Thymus (tissue), 11 donors: ENCODE data around the gene APBB1IP. TPM values are rescaled to one million over a fixed set of nuclear protein-coding genes. Genes with fewer than 3 reads are reported as not detected.

Source experiments
- DNase-seq, 9 donors: peaks; one replicate each; pipeline ENCODE4 v3.0.0-alpha.2; 2013; ENCODE audit warnings: low spot score in 9 of 9, low read depth in 6 of 9, missing footprints in 1 of 9
- H3K27ac ChIP-seq, 2 donors: one replicate each; pipeline ENCODE4 v1.5.1; 2013; ENCODE audit warnings: control low read depth in 1 of 2, low read depth in 1 of 2, low read length in 1 of 2, mild to moderate bottlenecking in 1 of 2, moderate library complexity in 1 of 2
- H3K27me3 ChIP-seq, 2 donors: one replicate each; pipeline ENCODE4 v1.5.1; 2013; ENCODE audit warnings: low read length in 1 of 2; ENCODE audit not compliant: control insufficient read depth in 2 of 2, insufficient read depth in 1 of 2
- H3K36me3 ChIP-seq, 2 donors: one replicate each; pipeline ENCODE4 v1.5.1; 2013; ENCODE audit warnings: low read length in 1 of 2, mild to moderate bottlenecking in 1 of 2, moderate library complexity in 1 of 2; ENCODE audit not compliant: control insufficient read depth in 2 of 2, insufficient read depth in 2 of 2
- H3K4me1 ChIP-seq, 2 donors: one replicate each; pipeline ENCODE4 v1.5.1; 2013; ENCODE audit warnings: low read length in 2 of 2; ENCODE audit not compliant: control insufficient read depth in 2 of 2, insufficient read depth in 2 of 2
- H3K4me3 ChIP-seq, 2 donors: one replicate each; pipeline ENCODE4 v1.5.1; 2013; ENCODE audit warnings: low read length in 2 of 2, control low read depth in 1 of 2, mild to moderate bottlenecking in 1 of 2
- H3K9me3 ChIP-seq, 2 donors: one replicate each; pipeline ENCODE4 v1.5.1; 2013; ENCODE audit warnings: low read length in 1 of 2, mild to moderate bottlenecking in 1 of 2; ENCODE audit not compliant: control insufficient read depth in 2 of 2, insufficient read depth in 1 of 2
- whole genome bisulfite sequencing: extraction: QIAGEN DNeasy Blood & Tissue Kit; methylation state at CpG from one replicate; pipeline ENCODE4 v1.1.7; 2013; 5-methylcytosine and 5-hydroxymethylcytosine counted together
- polyA plus RNA-seq: library from polyadenylated mRNA; stranded (reverse); fragments of 200-250 nt; gene quantifications from one replicate; pipeline ENCODE4 v1.2.3, GENCODE V29; 2013
- total RNA-seq: library from RNA; stranded (reverse); fragments of 120-200 nt; gene quantifications from one replicate; pipeline ENCODE4 v1.2.4, GENCODE V29; 2013
- donor health status: healthy.

APBB1IP gene
- total and polyA plus RNA-seq, 2 donors: 40.0 to 46.2 TPM

- H3K27ac ChIP-seq: peak overlapping the region; percentile 96 to 99
- H3K4me3 ChIP-seq: peak overlapping the region in 1 of 2 donors; percentile 35
- no peaks in the 10 kb centered on the region for H3K9me3 ChIP-seq
- no peaks in the 10 kb centered on the region for H3K27me3 ChIP-seq
- peak in 4 of 9 donors; percentile 64 to 86 (median 67) for DNase-seq
- H3K4me1 ChIP-seq: peaks cover 53 to 86% of the 10 kb centered on the region in 2 donors
- H3K36me3 ChIP-seq: peaks cover 2 to 35% of the 10 kb centered on the region in 2 donors
- 25% methylated on average over 4 of the region's 4 CpGs for WGBS
These were observed 39.4 kb downstream of the APBB1IP start for GRCh38 chr10:26477501-26477900.

DNA sequence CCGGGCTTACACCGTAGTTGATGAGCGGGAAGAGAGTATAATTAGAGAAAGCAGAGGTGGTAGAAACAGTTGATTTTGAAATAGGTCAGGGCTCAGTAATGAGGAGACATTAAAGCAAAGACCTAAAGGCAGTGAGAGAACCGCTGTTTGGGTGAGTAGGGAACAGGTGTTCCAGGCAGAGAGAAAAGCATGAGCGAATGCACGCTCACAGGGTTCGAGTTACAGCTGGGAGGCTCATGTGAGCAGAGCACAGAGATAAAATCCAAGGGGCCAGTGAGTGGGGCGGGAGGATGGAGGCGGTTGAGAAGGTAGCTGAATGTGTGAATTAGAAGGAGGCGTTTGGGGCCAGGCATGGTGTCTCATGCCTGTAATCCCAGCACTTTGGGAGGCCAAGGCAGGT, 39.9 kb downstream of the APBB1IP start:
- H3K27ac ChIP-seq: peak overlapping the region; percentile 96 to 99
- H3K4me3 ChIP-seq: peak overlapping the region; percentile 35 to 36
- DNase-seq: peak in 6 of 9 donors; percentile 77 to 95 (median 87)
- H3K27me3 ChIP-seq: no peaks in the 10 kb centered on the region
- WGBS: 8% methylated on average over 10 of the region's 10 CpGs
- H3K4me1 ChIP-seq: peaks cover 57 to 86% of the 10 kb centered on the region in 2 donors
- peaks cover 0 to 30% of the 10 kb centered on the region in 2 donors for H3K36me3 ChIP-seq
- H3K9me3 ChIP-seq: no peaks in the 10 kb centered on the region

- peaks cover 47 to 81% of the 10 kb centered on the region in 2 donors for H3K4me1 ChIP-seq
- 58% methylated on average over 6 of the region's 6 CpGs for WGBS
- H3K4me3 ChIP-seq: peak overlapping the region; percentile 0 to 12
- no peaks in the 10 kb centered on the region for H3K27me3 ChIP-seq
- H3K36me3 ChIP-seq: peaks cover 0 to 26% of the 10 kb centered on the region in 2 donors
- peak overlapping the region; percentile 96 to 97 for H3K27ac ChIP-seq
- DNase-seq: peak in 5 of 9 donors; percentile 75 to 93 (median 80)
- H3K9me3 ChIP-seq: no peaks in the 10 kb centered on the region
These were observed 41.8 kb downstream of the APBB1IP start for GRCh38 chr10:26479766-26480492.

DNA sequence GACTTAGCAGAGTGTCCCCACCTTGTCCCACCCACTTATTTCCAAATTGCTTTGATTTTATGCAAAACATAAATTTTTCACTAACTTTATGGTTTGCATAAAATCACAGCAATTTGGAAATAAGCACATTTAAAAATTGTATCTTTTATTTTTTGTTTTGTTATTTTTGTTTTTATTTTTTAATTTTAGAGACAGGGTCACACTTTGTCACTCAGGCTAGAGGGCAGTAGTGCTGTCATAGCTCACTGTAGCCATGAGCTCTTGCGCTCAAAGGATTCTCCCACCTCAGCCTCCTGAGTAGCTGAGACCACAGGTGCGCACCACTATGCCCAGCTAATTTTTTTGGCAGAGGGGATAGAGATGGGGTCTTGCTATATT, 43.2 kb downstream of the APBB1IP start:
- DNase-seq: peak in 1 of 9 donors; percentile 51
- WGBS: 92% methylated on average over 2 of the region's 2 CpGs
- Histone ChIP-seq H3K27me3 (no peaks in the 10 kb centered on the region), H3K36me3 (peaks cover 0 to 24% of the 10 kb centered on the region in 2 donors), H3K4me1 (peaks cover 44 to 79% of the 10 kb centered on the region in 2 donors), H3K27ac (peak overlapping the region; percentile 89 to 96), H3K9me3 (no peaks in the 10 kb centered on the region), H3K4me3 (peak overlapping the region in 1 of 2 donors; percentile 1)

GRCh38 chr10:26481914-26482550, 43.9 kb downstream of the APBB1IP start:
- peaks cover 48 to 81% of the 10 kb centered on the region in 2 donors for H3K4me1 ChIP-seq
- no peaks in the 10 kb centered on the region for H3K9me3 ChIP-seq
- peaks cover 0 to 23% of the 10 kb centered on the region in 2 donors for H3K36me3 ChIP-seq
- peak in 5 of 9 donors; percentile 74 to 94 (median 79) for DNase-seq
- 4% methylated on average over 8 of the region's 8 CpGs for WGBS
- no peaks in the 10 kb centered on the region for H3K27me3 ChIP-seq
- H3K4me3 ChIP-seq: peak overlapping the region; percentile 19 to 41
- H3K27ac ChIP-seq: peak overlapping the region; percentile 89 to 96

DNA sequence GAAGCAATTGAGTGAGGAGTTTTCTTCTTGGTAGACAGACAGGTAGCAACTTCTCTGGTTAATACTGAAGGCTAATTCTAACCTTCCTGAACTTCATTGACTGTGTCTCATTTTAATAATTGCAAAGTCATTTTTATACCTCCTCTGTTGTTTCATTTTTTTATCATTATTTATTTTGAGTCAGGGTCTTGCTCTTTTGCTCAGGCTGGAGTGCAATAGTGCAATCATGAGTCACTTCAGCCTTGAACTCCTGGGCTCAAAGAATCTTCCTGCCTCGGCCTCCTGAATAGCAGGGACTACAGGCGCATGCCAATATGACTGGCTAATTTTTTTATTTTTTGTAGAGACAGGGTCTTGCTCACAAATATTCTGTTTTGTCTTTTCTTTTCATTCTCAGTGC, 45.4 kb downstream of the APBB1IP start:
- H3K4me1 ChIP-seq: peaks cover 38 to 76% of the 10 kb centered on the region in 2 donors
- 78% methylated on average over 2 of the region's 2 CpGs for WGBS
- H3K9me3 ChIP-seq: no peaks in the 10 kb centered on the region
- no peaks in the 10 kb centered on the region for H3K27me3 ChIP-seq
- no peak for DNase-seq
- no peak overlapping the region for H3K4me3 ChIP-seq
- H3K27ac ChIP-seq: peak overlapping the region in 1 of 2 donors; percentile 96
- peaks cover under 1 to 24% of the 10 kb centered on the region in 2 donors for H3K36me3 ChIP-seq

GRCh38 chr10:26485150-26485941, 47.2 kb downstream of the APBB1IP start:
- peak overlapping the region in 1 of 2 donors; percentile 78 for H3K27ac ChIP-seq
- H3K9me3 ChIP-seq: no peaks in the 10 kb centered on the region
- H3K4me1 ChIP-seq: peaks cover 34 to 76% of the 10 kb centered on the region in 2 donors
- H3K4me3 ChIP-seq: no peak overlapping the region
- DNase-seq: no peak
- WGBS: 91% methylated on average over 5 of the region's 5 CpGs
- no peaks in the 10 kb centered on the region for H3K27me3 ChIP-seq
- H3K36me3 ChIP-seq: peaks cover 6 to 28% of the 10 kb centered on the region in 2 donors

DNA sequence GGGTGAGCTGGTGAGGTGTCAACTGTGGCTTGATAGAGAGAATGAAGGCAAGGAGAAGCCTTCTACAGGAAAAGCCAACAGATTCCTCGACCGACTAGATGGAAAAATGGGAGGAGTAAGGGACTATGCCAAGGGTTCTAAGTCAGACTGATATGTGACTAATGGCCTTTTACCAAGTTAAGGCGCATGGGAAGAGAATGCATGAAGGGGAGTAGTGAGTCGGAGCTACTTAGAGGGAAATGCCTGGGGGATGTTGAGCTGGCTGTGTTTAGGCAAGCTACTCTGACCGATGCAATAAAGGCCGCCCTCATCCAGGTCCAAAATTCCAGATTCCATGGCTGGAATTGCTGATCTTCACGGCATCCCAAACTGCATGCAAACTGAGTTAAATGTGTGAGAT, 48.2 kb downstream of the APBB1IP start:
- WGBS: 95% methylated on average over 7 of the region's 7 CpGs
- Histone ChIP-seq H3K27ac (peak overlapping the region; percentile 58 to 78), H3K4me3 (no peak overlapping the region), H3K4me1 (peaks cover 30 to 69% of the 10 kb centered on the region in 2 donors), H3K9me3 (no peaks in the 10 kb centered on the region), H3K36me3 (peaks cover 6 to 31% of the 10 kb centered on the region in 2 donors), H3K27me3 (no peaks in the 10 kb centered on the region)
- DNase-seq: no peak
